Activated CD4-positive, alpha-beta memory T cell treated with anti-CD3 and anti-CD28 coated beads, Interleukin-2, amount 10 ng/mL, durations not matched to agents 7 days and 5 days (primary cell): Measurements from ENCODE around the gene SETBP1. TPM values are rescaled to one million over a fixed set of nuclear protein-coding genes. Genes with fewer than 3 reads are reported as not detected.

Experiments
- CTCF ChIA-PET: fragments of 350-600 bp; sonication (Branson Sonifier 250); formaldehyde crosslinking; loops from one replicate; lab custom pipeline; 2021; ENCODE audit warnings: antibody characterized with exemption, inconsistent platforms; lab: Charles Lee
- POLR2A ChIA-PET: fragments of 350-600 bp; sonication (Branson Sonifier 250); formaldehyde crosslinking; loops from one replicate; lab custom pipeline; 2021; ENCODE audit warnings: antibody characterized with exemption; lab: Charles Lee
- DNase-seq: peaks from one replicate; pipeline ENCODE4 v3.0.0-alpha.2; 2020
- H3K27ac Mint-ChIP-seq: one replicate; pipeline ENCODE4 v1.8.0; 2021; ENCODE audit warnings: mild to moderate bottlenecking, mixed read lengths
- H3K27me3 Mint-ChIP-seq: one replicate; pipeline ENCODE4 v1.8.0; 2021; ENCODE audit warnings: mixed read lengths
- H3K36me3 Mint-ChIP-seq: one replicate; pipeline ENCODE4 v1.8.0; 2021; ENCODE audit warnings: low read depth, mixed read lengths
- H3K4me1 Mint-ChIP-seq: one replicate; pipeline ENCODE4 v1.8.0; 2021; ENCODE audit warnings: mixed read lengths
- H3K4me3 Mint-ChIP-seq: one replicate; pipeline ENCODE4 v1.8.0; 2021; ENCODE audit warnings: mild to moderate bottlenecking, mixed read lengths
- H3K9me3 Mint-ChIP-seq: one replicate; pipeline ENCODE4 v1.8.0; 2021; ENCODE audit warnings: mixed read lengths
- total RNA-seq, 2 experiments: library from RNA; stranded (reverse); gene quantifications; one replicate each; pipeline ENCODE4 v1.2.3, GENCODE V29; 2021

Gene SETBP1
- total RNA-seq, 2 experiments from 2014 or later, result 15.8 to 18.2 TPM

DNA sequence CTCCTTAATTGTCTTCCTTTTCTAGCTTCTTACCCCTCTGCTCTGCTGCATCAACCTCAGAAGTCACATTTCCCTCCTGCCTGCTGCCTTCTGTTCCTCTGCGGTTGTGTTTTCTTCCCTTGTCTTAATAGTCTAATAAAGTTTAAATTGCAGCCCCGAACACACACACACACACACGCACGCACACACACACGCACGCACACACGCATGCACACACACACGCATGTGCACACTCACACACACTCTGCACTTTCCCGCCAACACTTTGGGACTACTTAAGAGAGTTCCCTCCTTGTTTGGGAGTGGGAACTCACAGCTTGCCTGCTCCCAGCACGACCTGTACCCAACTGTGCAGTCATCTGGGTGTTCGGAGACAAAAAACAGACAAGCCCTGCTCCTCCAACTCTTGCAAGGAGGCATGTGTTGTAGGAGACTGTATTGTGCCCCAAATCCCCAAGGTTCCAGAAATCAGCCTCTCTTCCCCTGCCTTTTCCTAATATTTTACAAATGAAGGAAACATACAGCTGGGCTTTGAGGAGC, 99.1 kb downstream of the SETBP1 start:
- ChIA-PET CTCF (no interaction called here), POLR2A (no interaction called here)
- H3K9me3 Mint-ChIP-seq, result no peaks in the 10 kb centered on the region
- DNase-seq, result no peak
- peaks cover 27% of the 10 kb centered on the region for H3K27me3 Mint-ChIP-seq
- no peak overlapping the region for H3K27ac Mint-ChIP-seq
- no peak overlapping the region for H3K4me3 Mint-ChIP-seq
- H3K4me1 Mint-ChIP-seq, result peaks cover 3% of the 10 kb centered on the region
- peaks cover 3% of the 10 kb centered on the region for H3K36me3 Mint-ChIP-seq

DNA sequence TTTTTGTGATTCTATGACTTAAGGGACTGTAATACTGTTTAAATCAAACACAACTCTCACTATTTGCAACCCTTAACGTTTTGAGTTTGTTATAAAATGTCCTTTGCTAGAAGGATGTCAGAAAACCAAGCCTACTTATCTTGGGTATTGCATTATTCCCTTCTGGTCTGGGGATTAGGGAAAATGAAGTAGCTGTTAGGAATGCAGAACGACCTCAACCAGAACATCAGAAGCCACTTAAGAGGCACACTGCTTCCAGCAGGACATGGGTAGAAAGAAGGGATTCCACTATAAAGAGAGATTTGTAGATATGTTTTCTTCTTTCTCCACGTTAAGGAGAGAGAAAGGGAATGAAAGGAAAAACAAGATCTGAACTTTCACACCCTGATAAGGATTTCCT, 101.2 kb downstream of the SETBP1 start:
- H3K36me3 Mint-ChIP-seq, result peaks cover 3% of the 10 kb centered on the region
- no peak overlapping the region for H3K4me3 Mint-ChIP-seq
- peaks cover 17% of the 10 kb centered on the region for H3K4me1 Mint-ChIP-seq
- ChIA-PET POLR2A (no interaction called here), CTCF (no interaction called here)
- no peaks in the 10 kb centered on the region for H3K9me3 Mint-ChIP-seq
- peaks cover 31% of the 10 kb centered on the region for H3K27me3 Mint-ChIP-seq
- DNase-seq, result no peak
- no peak overlapping the region for H3K27ac Mint-ChIP-seq

DNA sequence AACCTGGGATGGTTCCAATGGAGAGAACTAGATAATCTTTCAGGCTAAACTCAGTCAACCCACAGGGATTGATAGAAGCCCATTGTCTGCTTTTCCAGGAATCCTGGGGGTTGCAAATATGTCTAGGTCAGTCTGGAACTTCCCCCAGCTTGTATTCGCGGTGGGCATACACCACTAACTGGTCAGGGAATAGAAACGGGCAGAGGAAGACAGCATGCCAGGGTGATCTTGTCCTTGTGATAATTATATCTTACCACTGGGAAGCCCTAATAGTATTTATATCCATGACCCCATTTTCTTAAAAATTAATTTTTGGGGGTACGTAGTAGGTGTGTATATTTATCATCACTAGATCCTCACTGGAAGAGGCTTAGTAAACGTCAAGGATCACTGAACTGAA, 101.9 kb downstream of the SETBP1 start:
- Mint-ChIP-seq H3K27ac (no peak overlapping the region), H3K4me3 (no peak overlapping the region), H3K36me3 (no peaks in the 10 kb centered on the region), H3K27me3 (peaks cover 27% of the 10 kb centered on the region), H3K9me3 (no peaks in the 10 kb centered on the region), H3K4me1 (peaks cover 21% of the 10 kb centered on the region)
- DNase-seq, result no peak
- ChIA-PET POLR2A (no interaction called here), CTCF (no interaction called here)

DNA sequence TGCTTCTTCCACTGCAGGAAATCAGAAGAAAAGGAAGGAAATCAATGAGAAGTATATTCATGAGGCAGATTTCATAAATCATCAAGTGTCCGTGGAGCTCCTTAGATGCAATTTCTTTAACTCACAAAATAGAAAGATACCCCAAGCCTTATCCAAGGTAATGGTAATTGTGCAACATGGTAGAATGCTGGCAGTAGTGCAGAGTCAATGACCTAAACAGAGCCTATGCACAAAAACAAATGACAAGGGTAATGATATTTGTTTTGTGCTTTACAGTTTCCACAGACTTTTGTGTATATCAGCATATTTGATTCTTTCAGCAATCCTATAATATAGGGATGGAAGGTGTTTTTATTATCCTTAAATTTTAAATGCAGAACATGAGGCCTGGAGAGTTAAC, 102.7 kb downstream of the SETBP1 start:
- Mint-ChIP-seq H3K27ac (no peak overlapping the region), H3K36me3 (no peaks in the 10 kb centered on the region), H3K9me3 (no peaks in the 10 kb centered on the region), H3K27me3 (peaks cover 24% of the 10 kb centered on the region), H3K4me3 (no peak overlapping the region), H3K4me1 (peaks cover 21% of the 10 kb centered on the region)
- DNase-seq, result no peak
- ChIA-PET CTCF (no interaction called here), POLR2A (no interaction called here)

DNA sequence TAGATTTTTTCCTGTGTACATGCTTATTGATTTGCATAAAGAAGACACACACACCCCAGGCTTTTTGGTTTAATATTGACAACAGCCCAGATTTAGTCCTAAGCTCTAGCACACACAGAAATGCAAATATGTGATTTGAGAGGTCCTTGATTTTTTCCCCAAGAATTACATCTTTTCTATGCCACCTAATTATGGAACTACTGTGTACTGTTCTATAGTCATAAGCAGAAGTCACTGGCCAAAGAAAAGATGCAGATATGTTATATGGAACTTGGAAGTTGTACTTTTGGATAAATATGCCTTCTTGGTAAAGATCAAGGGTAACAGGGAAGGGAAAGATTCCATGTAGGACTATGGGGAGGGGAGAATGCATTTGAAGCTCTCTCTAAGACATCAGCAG, 105.6 kb downstream of the SETBP1 start:
- H3K4me1 Mint-ChIP-seq, result peaks cover 18% of the 10 kb centered on the region
- H3K27me3 Mint-ChIP-seq, result peaks cover 14% of the 10 kb centered on the region
- POLR2A ChIA-PET, result interaction anchor here (0.9 to 1.7 kb wide), 3 partner anchors 10 to 114 kb away, joined by 3 to 6 read pairs (median 4); no protein-coding TSS in a partner anchor
- no peaks in the 10 kb centered on the region for H3K9me3 Mint-ChIP-seq
- H3K4me3 Mint-ChIP-seq, result no peak overlapping the region
- CTCF ChIA-PET, result interaction anchor here (1.4 to 1.5 kb wide), 2 partner anchors 52 to 107 kb away, joined by 4 to 5 read pairs; no protein-coding TSS in a partner anchor
- DNase-seq, result no peak
- H3K27ac Mint-ChIP-seq, result no peak overlapping the region
- no peaks in the 10 kb centered on the region for H3K36me3 Mint-ChIP-seq

DNA sequence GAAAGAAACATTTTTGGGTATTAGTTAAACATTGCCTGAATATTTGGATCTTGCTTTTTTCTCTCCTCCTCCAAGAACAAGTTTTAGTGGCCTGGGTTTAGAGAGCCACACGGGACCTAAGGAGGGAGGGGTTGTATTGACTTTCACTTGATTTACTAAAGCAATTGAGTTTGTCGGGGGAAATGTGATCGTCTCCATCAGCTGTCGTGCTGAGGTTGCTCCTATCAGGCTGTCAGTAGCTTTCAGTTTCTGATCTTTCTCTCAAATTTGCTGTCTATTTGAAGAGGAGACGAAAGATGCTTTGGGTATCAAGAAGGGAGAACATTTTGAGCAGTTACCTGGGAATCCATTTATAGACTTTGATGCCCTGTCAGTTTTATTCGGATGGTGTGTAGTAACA, 106.0 kb downstream of the SETBP1 start:
- peaks cover 18% of the 10 kb centered on the region for H3K4me1 Mint-ChIP-seq
- H3K27me3 Mint-ChIP-seq, result peaks cover 11% of the 10 kb centered on the region
- peak overlapping the region; percentile 56 for H3K4me3 Mint-ChIP-seq
- H3K27ac Mint-ChIP-seq, result no peak overlapping the region
- ChIA-PET POLR2A (interaction anchor here (0.9 to 1.7 kb wide), 3 partner anchors 9 to 113 kb away, joined by 3 to 6 read pairs (median 4); no protein-coding TSS in a partner anchor), CTCF (interaction anchor here (1.4 to 1.5 kb wide), 2 partner anchors 51 to 108 kb away, joined by 4 to 5 read pairs; no protein-coding TSS in a partner anchor)
- no peaks in the 10 kb centered on the region for H3K9me3 Mint-ChIP-seq
- no peak for DNase-seq
- H3K36me3 Mint-ChIP-seq, result no peaks in the 10 kb centered on the region

DNA sequence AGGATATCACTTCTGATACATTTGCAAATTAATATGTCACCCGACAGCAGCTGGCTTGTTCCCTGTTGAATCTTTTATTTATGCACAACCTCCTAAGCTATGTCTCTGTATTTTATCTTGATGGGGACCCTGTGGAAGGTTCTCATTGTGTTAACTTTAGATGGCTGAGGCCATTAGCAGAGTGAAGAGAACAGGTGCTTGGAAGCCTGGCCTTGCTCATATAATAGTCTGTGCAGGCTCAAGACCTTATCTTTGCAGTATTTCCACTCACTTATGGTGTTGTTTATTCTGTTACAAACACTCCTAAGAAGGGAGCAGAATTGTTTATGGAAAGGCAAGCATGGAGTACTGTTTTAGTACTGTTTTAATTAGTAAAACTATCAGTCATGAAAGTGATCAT, 107.6 kb downstream of the SETBP1 start:
- Mint-ChIP-seq H3K4me3 (no peak overlapping the region), H3K36me3 (no peaks in the 10 kb centered on the region), H3K9me3 (no peaks in the 10 kb centered on the region), H3K4me1 (peaks cover 18% of the 10 kb centered on the region), H3K27ac (no peak overlapping the region), H3K27me3 (peaks cover 11% of the 10 kb centered on the region)
- DNase-seq, result no peak
- POLR2A ChIA-PET, result no interaction called here
- CTCF ChIA-PET, result no interaction called here

DNA sequence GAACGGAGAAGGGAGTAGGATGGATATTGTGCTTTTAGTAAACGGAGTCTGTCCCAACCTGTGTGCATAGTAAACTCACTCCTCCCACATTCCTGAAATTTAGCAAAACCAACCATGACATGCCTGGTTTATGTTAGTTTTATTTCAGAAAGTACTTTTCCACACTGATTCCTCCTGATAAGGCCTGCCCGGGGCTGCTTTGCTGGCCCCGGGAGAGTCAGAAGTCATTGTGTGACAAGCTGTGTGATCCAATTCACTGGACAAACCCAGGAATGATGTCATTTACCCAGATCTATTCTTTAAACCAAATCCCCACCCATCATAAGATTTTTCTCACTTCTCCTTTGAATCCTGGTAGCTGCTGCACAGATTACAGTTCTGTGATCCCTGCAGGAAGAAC, 109.0 kb downstream of the SETBP1 start:
- CTCF ChIA-PET, result no interaction called here
- POLR2A ChIA-PET, result no interaction called here

DNA sequence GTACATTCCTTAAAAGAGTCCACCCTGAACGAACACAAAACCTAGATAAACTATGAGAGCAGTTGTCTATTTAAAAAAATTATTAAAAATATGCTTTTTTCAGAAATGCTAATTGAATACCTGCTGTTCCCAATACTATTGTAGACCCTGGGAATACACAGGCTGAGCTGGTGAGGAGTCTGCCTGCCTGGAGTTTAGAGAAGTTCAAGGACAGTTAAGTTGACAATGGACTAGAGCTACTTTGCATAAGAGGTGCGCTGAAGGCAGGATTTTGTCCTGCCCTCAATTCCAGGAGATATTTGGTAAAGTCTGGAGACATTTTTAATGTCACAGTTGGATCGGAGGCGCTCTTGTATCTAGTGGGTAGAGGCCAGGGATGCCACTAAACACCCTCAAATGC, 110.2 kb downstream of the SETBP1 start:
- ChIA-PET POLR2A (no interaction called here), CTCF (no interaction called here)
- H3K4me1 Mint-ChIP-seq, result peaks cover 15% of the 10 kb centered on the region
- H3K27me3 Mint-ChIP-seq, result peaks cover 14% of the 10 kb centered on the region
- no peaks in the 10 kb centered on the region for H3K36me3 Mint-ChIP-seq
- DNase-seq, result no peak
- no peaks in the 10 kb centered on the region for H3K9me3 Mint-ChIP-seq
- H3K27ac Mint-ChIP-seq, result no peak overlapping the region
- H3K4me3 Mint-ChIP-seq, result no peak overlapping the region

More for the DNA sequence above, 109.0 kb downstream of the SETBP1 start:
- H3K9me3 Mint-ChIP-seq, result no peaks in the 10 kb centered on the region
- H3K4me1 Mint-ChIP-seq, result peaks cover 18% of the 10 kb centered on the region
- H3K27ac Mint-ChIP-seq, result no peak overlapping the region
- H3K36me3 Mint-ChIP-seq, result no peaks in the 10 kb centered on the region
- H3K27me3 Mint-ChIP-seq, result peaks cover 16% of the 10 kb centered on the region
- H3K4me3 Mint-ChIP-seq, result no peak overlapping the region
- no peak for DNase-seq

DNA sequence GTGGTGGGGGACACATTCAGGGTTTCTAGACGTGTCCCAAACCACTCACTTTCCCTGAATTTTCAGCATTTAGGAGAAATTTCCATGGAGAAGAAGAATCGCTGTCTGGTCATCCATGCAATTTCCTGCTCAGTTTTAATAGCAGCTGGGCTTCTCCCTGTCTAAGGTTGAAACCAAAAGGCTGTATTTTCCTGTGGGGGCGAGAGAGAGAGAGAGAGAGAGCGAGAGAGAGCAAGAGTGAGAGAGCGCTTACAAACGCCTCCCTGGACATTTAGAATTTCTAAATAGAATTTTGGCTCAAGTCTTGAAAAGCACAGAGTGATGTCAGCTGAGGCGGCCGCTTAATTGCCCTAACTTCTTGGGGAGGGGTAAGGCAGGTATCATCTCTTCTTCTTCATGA, 110.8 kb downstream of the SETBP1 start:
- Mint-ChIP-seq H3K4me3 (no peak overlapping the region), H3K9me3 (no peaks in the 10 kb centered on the region), H3K27ac (no peak overlapping the region), H3K4me1 (peaks cover 10% of the 10 kb centered on the region), H3K27me3 (peaks cover 11% of the 10 kb centered on the region), H3K36me3 (no peaks in the 10 kb centered on the region)
- DNase-seq, result no peak
- ChIA-PET CTCF (no interaction called here), POLR2A (no interaction called here)

DNA sequence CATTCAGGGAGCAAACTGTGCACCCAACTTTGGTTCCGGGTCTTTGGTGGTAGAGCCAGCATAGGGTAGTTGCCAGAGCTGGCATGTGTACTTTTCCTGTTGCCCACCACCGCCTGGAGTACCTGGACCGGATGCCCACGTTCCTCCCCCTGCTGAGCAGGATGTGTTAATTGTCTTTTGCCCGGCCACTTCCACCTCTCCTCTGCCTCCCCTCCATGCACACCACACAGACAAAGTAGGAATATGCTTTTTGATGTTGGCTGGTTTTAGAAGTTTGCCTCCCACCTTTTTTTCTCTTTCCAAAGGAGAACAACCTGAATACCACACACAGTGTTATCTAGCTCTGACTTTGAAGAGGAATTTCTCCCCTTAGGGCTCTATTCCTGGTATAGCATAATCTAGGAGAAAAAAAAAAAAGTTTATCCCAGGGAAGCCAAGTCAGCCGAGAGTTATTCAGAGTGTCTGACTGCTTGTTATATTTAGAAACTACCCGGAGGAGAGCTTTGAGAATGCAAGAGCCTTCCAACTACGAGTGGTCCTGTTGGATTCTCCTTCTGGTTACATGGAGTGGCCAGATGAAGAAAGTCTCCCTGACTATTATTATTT, 111.9 kb downstream of the SETBP1 start:
- CTCF ChIA-PET, result no interaction called here
- Mint-ChIP-seq H3K27me3 (peaks cover 11% of the 10 kb centered on the region), H3K4me3 (no peak overlapping the region), H3K9me3 (no peaks in the 10 kb centered on the region), H3K36me3 (no peaks in the 10 kb centered on the region), H3K4me1 (peaks cover 3% of the 10 kb centered on the region), H3K27ac (no peak overlapping the region)
- POLR2A ChIA-PET, result no interaction called here
- no peak for DNase-seq

DNA sequence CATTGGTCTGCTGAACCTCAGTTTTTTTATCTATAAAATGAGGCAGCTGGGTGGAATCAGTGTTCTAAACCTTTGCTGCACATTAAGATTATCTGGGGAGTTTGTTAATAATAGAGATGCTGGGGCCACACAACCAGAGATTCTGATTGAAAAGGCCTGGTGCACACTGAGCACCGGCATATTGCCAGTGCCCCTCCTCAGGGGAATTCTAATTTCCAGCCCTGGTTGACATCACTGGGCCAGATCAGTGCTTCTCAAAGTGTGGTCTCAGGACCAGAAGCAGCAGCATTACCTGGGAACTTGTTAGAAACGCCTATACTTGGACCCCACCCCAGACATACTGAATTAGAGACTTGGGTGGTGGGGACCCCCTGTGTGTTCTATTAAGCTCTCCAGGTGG, 112.5 kb downstream of the SETBP1 start:
- H3K4me3 Mint-ChIP-seq, result no peak overlapping the region
- no peak overlapping the region for H3K27ac Mint-ChIP-seq
- H3K36me3 Mint-ChIP-seq, result no peaks in the 10 kb centered on the region
- DNase-seq, result no peak
- CTCF ChIA-PET, result no interaction called here
- H3K9me3 Mint-ChIP-seq, result no peaks in the 10 kb centered on the region
- peaks cover 11% of the 10 kb centered on the region for H3K27me3 Mint-ChIP-seq
- POLR2A ChIA-PET, result no interaction called here
- H3K4me1 Mint-ChIP-seq, result peaks cover 8% of the 10 kb centered on the region

DNA sequence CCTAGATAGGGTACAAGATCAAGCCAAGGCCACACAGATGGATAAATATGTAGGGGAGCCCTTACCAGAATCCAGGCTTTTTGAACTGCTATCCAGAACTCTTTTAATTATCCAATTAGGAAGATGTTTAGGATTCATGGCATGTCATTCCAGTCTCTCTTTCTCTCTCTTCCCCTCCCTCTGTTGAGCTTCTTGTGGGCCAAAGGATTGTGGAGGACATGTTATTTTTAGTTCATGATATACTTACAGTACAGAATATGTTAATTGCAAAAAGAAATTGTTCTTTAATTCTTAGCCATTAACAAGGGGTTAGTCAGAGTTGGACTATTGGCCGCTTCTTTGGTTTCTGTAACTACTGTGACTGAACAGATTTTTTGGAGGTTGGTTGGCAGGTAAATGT, 113.0 kb downstream of the SETBP1 start:
- Mint-ChIP-seq H3K27me3 (peaks cover 11% of the 10 kb centered on the region), H3K4me1 (peaks cover 11% of the 10 kb centered on the region), H3K36me3 (no peaks in the 10 kb centered on the region), H3K9me3 (no peaks in the 10 kb centered on the region), H3K27ac (no peak overlapping the region), H3K4me3 (no peak overlapping the region)
- no peak for DNase-seq
- ChIA-PET POLR2A (no interaction called here), CTCF (no interaction called here)

DNA sequence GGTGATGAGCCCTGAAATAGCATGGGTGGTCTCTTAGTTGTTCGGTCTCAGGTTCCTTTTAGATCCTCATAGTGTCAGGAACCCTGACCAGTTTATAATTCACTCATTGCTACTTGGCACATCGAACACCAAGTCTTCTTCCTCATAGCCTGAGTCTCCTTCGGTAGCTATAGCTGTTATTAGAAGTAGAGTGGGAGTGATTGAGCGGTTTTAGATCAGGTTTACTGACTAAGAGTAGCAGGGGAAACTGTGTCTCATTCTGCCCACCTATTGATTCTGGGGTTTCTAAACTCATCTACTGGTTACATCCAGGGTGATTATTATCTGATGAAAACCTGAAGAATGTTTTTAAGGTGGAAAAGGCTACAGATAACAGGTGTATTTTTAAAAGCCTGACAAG, 114.6 kb downstream of the SETBP1 start:
- H3K27me3 Mint-ChIP-seq, result peaks cover 10% of the 10 kb centered on the region
- ChIA-PET POLR2A (no interaction called here), CTCF (no interaction called here)
- H3K36me3 Mint-ChIP-seq, result peaks cover 3% of the 10 kb centered on the region
- no peak for DNase-seq
- no peak overlapping the region for H3K4me3 Mint-ChIP-seq
- H3K4me1 Mint-ChIP-seq, result peaks cover 27% of the 10 kb centered on the region
- no peak overlapping the region for H3K27ac Mint-ChIP-seq
- H3K9me3 Mint-ChIP-seq, result peaks cover 1% of the 10 kb centered on the region
